Measurements from ENCODE around the gene SEMA4A. TPM values are rescaled to one million over a fixed set of nuclear protein-coding genes. Genes with fewer than 3 reads are reported as not detected.
A peak's percentile ranks its signal among the peaks of the same experiment; 100 is the strongest.
"Not testable (repeated sequence)": the region's sequence is repeated elsewhere in the genome, so short reads cannot be mapped to it uniquely, and the experiment has no call there.

SEMA4A gene
- total and polyA plus RNA-seq, 12 donors, result 0.98 to 6.8 (median 1.8) TPM

DNA sequence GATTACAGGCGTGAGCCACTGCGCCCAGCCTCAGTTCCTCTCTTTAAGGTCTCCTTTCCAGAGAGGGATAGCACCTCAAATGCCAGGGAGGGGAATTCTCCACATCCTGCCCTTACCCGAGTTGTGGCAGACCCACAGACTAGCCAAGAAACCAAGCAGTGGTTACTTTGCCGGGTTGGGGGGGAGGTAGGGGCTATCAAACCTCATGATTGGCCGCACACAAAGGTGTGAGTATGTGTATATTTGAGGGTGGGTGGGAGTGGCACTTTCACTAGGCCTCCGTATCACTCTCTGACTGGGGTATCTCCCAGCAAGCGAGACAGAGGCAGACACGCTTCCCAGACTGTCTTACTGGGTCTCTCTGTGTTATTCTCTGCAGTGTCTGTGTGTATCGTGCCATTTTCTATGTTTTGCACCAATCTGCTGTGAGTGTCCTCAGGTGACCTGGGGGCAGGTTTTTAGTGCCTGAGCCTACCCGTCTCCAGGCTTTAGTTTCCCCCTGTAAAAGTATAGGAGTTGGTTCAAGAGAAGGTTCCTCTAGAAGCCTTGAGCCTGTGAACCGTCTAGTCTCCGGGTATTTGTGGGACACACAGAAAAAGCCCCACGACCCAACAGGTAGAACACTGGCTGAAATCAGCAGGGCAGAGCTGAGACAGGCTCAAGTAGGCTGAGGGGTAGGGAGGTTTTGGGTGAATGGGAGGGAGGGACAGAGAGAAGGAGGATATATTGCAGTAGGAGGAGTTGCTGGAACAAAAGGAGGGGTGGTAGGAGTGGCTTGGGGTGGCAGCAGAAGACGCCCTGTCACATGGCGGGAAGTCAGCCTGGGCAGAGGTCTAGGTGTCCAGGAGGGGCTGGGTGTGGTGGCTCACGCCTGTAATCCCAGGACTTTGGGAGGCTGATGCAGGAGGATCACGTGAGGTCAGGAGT lies 28.6 kb upstream of the SEMA4A start:
- peaks cover 74 to 100% (median 99%) of the 10 kb centered on the region in 9 donors for H3K4me1 ChIP-seq
- H3K4me3 ChIP-seq, result peak overlapping the region in 6 of 10 donors; percentile 35 to 99 (median 88)
- no peak for DNase-seq

DNA sequence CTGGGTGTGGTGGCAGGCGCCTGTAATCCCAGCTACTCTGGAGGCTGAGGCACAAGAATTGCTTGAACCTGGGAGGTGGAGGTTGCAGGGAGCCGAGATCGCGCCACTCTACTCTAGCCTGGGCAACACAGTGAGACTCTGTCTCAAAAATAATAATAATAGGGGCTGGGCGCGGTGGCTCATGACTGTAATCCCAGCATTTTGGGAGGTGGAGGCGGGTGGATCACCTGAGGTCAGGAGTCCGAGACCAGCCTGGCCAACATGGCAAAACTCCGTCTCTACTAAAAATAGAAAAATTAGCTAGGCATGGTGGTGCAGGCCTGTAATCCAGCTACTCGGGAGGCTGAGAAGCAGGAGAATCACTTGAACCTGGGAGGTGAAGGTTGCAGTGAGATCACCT lies 27.8 kb upstream of the SEMA4A start:
- H3K4me3 ChIP-seq, result peak overlapping the region in 7 of 10 donors; percentile 14 to 91 (median 33)
- ATAC-seq; intact Hi-C loops (cut with DNase I); H3K27me3 ChIP-seq; DNase-seq; H3K9me3 ChIP-seq: not testable (repeated sequence)
- H3K36me3 ChIP-seq, result peaks cover 0 to 13% (median 2%) of the 10 kb centered on the region in 9 donors
- peaks cover 76 to 100% (median 99%) of the 10 kb centered on the region in 9 donors for H3K4me1 ChIP-seq
- H3K27ac ChIP-seq, result peak overlapping the region; percentile 90 to 100 (median 98)
- WGBS, 2 donors, result 72 to 75% methylated on average over 10 of the region's 10 CpGs

More for the DNA sequence above, 28.6 kb upstream of the SEMA4A start:
- intact Hi-C loops (cut with DNase I), result no loop called here
- Histone ChIP-seq H3K27ac (peak overlapping the region; percentile 90 to 100 (median 98)), H3K9me3 (no peaks in the 10 kb centered on the region), H3K27me3 (no peaks in the 10 kb centered on the region), H3K36me3 (peaks cover 0 to 17% (median 0%) of the 10 kb centered on the region in 9 donors)
- WGBS, 2 donors, result 48 to 51% methylated on average over 17 of the region's 17 CpGs
- no peak for ATAC-seq
- TF ChIP-seq, protein P1, sequence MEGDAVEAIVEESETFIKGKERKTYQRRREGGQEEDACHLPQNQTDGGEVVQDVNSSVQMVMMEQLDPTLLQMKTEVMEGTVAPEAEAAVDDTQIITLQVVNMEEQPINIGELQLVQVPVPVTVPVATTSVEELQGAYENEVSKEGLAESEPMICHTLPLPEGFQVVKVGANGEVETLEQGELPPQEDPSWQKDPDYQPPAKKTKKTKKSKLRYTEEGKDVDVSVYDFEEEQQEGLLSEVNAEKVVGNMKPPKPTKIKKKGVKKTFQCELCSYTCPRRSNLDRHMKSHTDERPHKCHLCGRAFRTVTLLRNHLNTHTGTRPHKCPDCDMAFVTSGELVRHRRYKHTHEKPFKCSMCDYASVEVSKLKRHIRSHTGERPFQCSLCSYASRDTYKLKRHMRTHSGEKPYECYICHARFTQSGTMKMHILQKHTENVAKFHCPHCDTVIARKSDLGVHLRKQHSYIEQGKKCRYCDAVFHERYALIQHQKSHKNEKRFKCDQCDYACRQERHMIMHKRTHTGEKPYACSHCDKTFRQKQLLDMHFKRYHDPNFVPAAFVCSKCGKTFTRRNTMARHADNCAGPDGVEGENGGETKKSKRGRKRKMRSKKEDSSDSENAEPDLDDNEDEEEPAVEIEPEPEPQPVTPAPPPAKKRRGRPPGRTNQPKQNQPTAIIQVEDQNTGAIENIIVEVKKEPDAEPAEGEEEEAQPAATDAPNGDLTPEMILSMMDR (IDR thresholded peaks at IDR 0.05), result no peak

DNA sequence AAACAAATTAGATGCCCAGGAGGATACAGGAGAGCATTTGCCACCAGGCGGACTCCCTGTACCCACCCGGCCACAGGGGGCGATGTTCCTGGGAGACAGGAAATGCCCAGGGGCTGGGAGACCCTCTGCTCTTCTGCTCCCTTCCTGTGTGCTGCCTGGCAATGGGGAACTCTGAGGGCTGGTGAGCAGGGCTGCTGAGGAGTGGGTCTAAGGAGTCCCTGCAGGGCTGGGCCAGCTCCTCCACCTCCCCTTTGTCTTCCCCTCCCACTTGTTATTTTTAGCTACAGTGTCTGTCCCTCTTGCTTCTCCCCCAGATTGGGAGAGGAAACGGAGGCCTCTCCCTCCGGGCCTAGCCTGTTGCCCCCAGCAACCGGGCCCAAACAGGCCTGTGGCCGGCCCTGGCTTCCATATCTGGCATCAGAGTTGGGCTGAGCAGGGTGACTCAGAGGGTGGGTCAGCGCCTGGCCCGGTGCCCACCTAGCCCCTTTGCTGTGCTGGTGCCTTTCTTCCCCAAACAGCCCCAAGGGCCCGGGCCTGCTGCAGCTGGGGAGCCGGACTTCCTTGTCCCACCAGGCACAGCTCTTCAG lies 27.2 kb upstream of the SEMA4A start:
- intact Hi-C loops (cut with DNase I), result no loop called here
- peak; percentile 93 to 94 for DNase-seq
- Histone ChIP-seq H3K9me3 (no peaks in the 10 kb centered on the region), H3K27ac (peak overlapping the region; percentile 90 to 100 (median 98)), H3K4me3 (peak overlapping the region in 8 of 10 donors; percentile 9 to 91 (median 28)), H3K36me3 (peaks cover 0 to 19% (median 8%) of the 10 kb centered on the region in 9 donors), H3K27me3 (no peaks in the 10 kb centered on the region), H3K4me1 (peaks cover 72 to 100% (median 96%) of the 10 kb centered on the region in 9 donors)
- peak; percentile 46 to 68 (median 56) for ATAC-seq
- TF ChIP-seq, protein P1 (IDR thresholded peaks at IDR 0.05), result peak in 7 of 9 donors; percentile 41 to 61 (median 48)
- WGBS, 2 donors, result 11 to 13% methylated on average over 11 of the region's 11 CpGs

DNA sequence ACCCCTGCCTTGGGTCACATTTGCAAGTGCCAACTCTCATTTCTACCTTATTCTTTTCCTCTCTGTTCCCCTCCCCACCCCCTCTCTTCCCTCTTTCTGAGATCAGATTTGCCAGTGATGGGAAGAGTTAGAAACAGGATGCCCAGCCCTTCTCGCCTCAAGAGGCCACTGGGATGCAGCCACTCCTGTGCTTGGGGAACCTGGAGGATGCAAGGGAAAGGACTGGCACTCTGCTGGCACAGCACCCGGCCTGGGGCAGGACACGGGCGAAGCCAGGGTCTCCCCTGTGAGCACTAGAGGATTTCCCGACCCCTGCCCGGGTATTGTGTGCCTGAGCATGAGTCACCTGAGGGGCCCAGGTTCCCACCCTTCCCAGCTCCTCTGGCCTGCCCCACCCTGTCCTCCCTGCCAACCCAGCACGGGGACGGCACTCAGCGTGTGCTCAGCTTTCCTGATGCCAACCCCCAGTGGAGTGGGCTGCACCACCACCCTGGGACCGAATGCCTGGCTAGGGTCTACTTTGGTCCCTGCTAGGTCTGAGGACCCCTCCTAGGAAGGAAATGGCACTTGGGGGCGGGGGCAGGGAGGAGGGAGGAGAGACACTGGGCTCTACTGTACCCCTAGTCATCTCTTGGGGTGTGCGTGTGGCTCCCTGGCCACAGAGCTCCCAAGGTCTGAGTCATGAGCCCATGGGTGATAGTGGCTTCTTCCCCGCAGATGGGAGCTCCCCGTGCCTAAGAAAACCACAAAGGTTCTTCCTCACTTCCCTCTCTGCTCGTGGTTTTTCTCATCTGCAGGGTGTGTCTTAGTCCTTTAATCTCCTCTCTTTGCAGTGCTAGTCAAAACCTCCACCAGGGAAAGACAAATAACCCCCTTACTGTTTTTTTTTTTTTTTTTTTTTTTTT lies 26.5 kb upstream of the SEMA4A start:
- TF ChIP-seq, protein P1 (IDR thresholded peaks at IDR 0.05), result no peak
- DNase-seq (no peak), ATAC-seq (peak in 2 of 8 donors; percentile 3 to 9)
- 23 to 27% methylated on average over 15 of the region's 15 CpGs for WGBS, 2 donors
- Histone ChIP-seq H3K36me3 (peaks cover 0 to 26% (median 15%) of the 10 kb centered on the region in 9 donors), H3K4me3 (peak overlapping the region in 8 of 10 donors; percentile 9 to 91 (median 24)), H3K27ac (peak overlapping the region; percentile 90 to 100 (median 98)), H3K9me3 (no peaks in the 10 kb centered on the region), H3K4me1 (peaks cover 66 to 100% (median 89%) of the 10 kb centered on the region in 9 donors), H3K27me3 (no peaks in the 10 kb centered on the region)
- intact Hi-C loops (cut with DNase I), result no loop called here

All from heart right ventricle (tissue), 16 donors.